Thyroid gland (tissue), 4 donors: ENCODE measurements around the gene RPTOR. TPM values are rescaled to one million over a fixed set of nuclear protein-coding genes. Genes with fewer than 3 reads are reported as not detected.

ENCODE experiments used
- DNase-seq, 2 donors: peaks; one replicate each; pipeline ENCODE4 v3.0.0-alpha.2; 2019
- H3K27ac ChIP-seq, 3 donors: fragments of 200-600 bp; sonication (generic); 1 replicate in 2 of 3; 2 replicates in 1 of 3; pipeline ENCODE4 v1.5.1; 2016 to 2019; ENCODE audit warnings: mild to moderate bottlenecking in 1 of 3, moderate library complexity in 1 of 3
- H3K27me3 ChIP-seq: fragments of 200-600 bp; sonication (generic); one replicate; pipeline ENCODE4 v1.5.1; 2019
- H3K36me3 ChIP-seq, 2 donors: fragments of 200-600 bp; sonication (generic); one replicate each; pipeline ENCODE4 v1.5.1; 2016 to 2019
- H3K4me1 ChIP-seq, 2 donors: fragments of 200-600 bp; sonication (generic); one replicate each; pipeline ENCODE4 v1.5.1; 2017 to 2019
- H3K4me3 ChIP-seq, 3 donors: fragments of 200-600 bp; sonication (generic); replicated peaks in 1 of 3; 1 replicate in 2 of 3; 2 replicates in 1 of 3; pipeline ENCODE4 v1.5.1; 2016; ENCODE audit warnings: mild to moderate bottlenecking in 1 of 3
- H3K9me3 ChIP-seq: fragments of 200-600 bp; sonication (generic); one replicate; pipeline ENCODE4 v1.5.1; 2017
- CTCF ChIP-seq, 6 experiments: fragments of 200-600 bp in 3 of 6; fragments of 450-650 bp in 3 of 6; sonication (generic) in 3 of 6; IDR thresholded peaks; one replicate each; pipeline ENCODE4 v1.5.1; 2016 to 2019; ENCODE audit warnings: antibody characterized with exemption in 6 of 6, mild to moderate bottlenecking in 2 of 6, inconsistent platforms in 1 of 6, moderate library complexity in 1 of 6
- POLR2A ChIP-seq, 2 donors: fragments of 450-650 bp; IDR thresholded peaks; one replicate each; pipeline ENCODE4 v1.6.1; 2017; ENCODE audit warnings: antibody characterized with exemption in 2 of 2, mild to moderate bottlenecking in 2 of 2, moderate library complexity in 1 of 2
- WGBS, 2 donors: methylation state at CpG; one replicate each; pipeline ENCODE4 v1.1.5; 2017; 5-methylcytosine and 5-hydroxymethylcytosine counted together
- intact Hi-C: fragments of 100-400 bp; cut with DNase I; formaldehyde crosslinking; loops from one replicate; pipeline ENCODE4 v1.15.1; 2023
- total RNA-seq, 4 donors: library from RNA; depleted of rRNA; stranded (reverse); fragments of >200 nt; gene quantifications; one replicate each; pipeline ENCODE4 v1.2.3, GENCODE V29; 2016

Gene RPTOR
- total RNA-seq, 4 donors from 2014 or later, result 24.2 to 58.1 (median 34.5) TPM

- no peak for DNase-seq
- no peaks in the 10 kb centered on the region for H3K36me3 ChIP-seq
- intact Hi-C loops, result no loop called here
- H3K4me1 ChIP-seq, result peaks cover 0 to 4% of the 10 kb centered on the region in 2 donors
- no peaks in the 10 kb centered on the region for H3K27me3 ChIP-seq
- TF ChIP-seq CTCF (IDR thresholded peaks at IDR 0.05) (no peak), POLR2A (IDR thresholded peaks at IDR 0.05) (no peak)
- H3K4me3 ChIP-seq, result no peak overlapping the region
- WGBS, 2 donors, result 96 to 98% methylated on average over 16 to 24 of the region's 24 CpGs
- H3K9me3 ChIP-seq, result no peaks in the 10 kb centered on the region
- H3K27ac ChIP-seq, result no peak overlapping the region
Measured at GRCh38 chr17:80779336-80779735, 234.7 kb downstream of the RPTOR start.

- Histone ChIP-seq H3K27ac (peak overlapping the region in 1 of 3 donors; percentile 9), H3K36me3 (no peaks in the 10 kb centered on the region), H3K27me3 (no peaks in the 10 kb centered on the region), H3K4me3 (no peak overlapping the region), H3K4me1 (peaks cover 0 to 4% of the 10 kb centered on the region in 2 donors), H3K9me3 (no peaks in the 10 kb centered on the region)
- DNase-seq, result no peak
- intact Hi-C loops, result no loop called here
- no peak for TF ChIP-seq CTCF (IDR thresholded peaks at IDR 0.05)
- TF ChIP-seq POLR2A (IDR thresholded peaks at IDR 0.05), result no peak
- WGBS, 2 donors, result 82 to 89% methylated on average over 16 of the region's 16 CpGs
Measured at GRCh38 chr17:80779961-80780380, 235.3 kb downstream of the RPTOR start.

GRCh38 chr17:80780381-80781198 lies 236.0 kb downstream of the RPTOR start:
- TF ChIP-seq CTCF (IDR thresholded peaks at IDR 0.05) (no peak), POLR2A (IDR thresholded peaks at IDR 0.05) (no peak)

GRCh38 chr17:80781211-80781610 lies 236.6 kb downstream of the RPTOR start:
- DNase-seq, result no peak
- 89% methylated on average over 13 of the region's 13 CpGs for WGBS, 2 donors
- H3K27me3 ChIP-seq, result no peaks in the 10 kb centered on the region
- H3K27ac ChIP-seq, result peak overlapping the region in 1 of 3 donors; percentile 28
- no peak overlapping the region for H3K4me3 ChIP-seq
- no peaks in the 10 kb centered on the region for H3K36me3 ChIP-seq
- intact Hi-C loops, result no loop called here
- no peaks in the 10 kb centered on the region for H3K9me3 ChIP-seq
- TF ChIP-seq POLR2A (IDR thresholded peaks at IDR 0.05) (no peak), CTCF (IDR thresholded peaks at IDR 0.05) (no peak)
- peaks cover 3 to 10% of the 10 kb centered on the region in 2 donors for H3K4me1 ChIP-seq

More at GRCh38 chr17:80780381-80781198, 236.0 kb downstream of the RPTOR start:
- Histone ChIP-seq H3K4me1 (peaks cover 0 to 5% of the 10 kb centered on the region in 2 donors), H3K9me3 (no peaks in the 10 kb centered on the region), H3K27ac (peak overlapping the region in 1 of 3 donors; percentile 9), H3K36me3 (no peaks in the 10 kb centered on the region), H3K4me3 (no peak overlapping the region), H3K27me3 (no peaks in the 10 kb centered on the region)
- no peak for DNase-seq
- intact Hi-C loops, result no loop called here
- 79% methylated on average over 19 of the region's 19 CpGs for WGBS, 2 donors

- Histone ChIP-seq H3K9me3 (no peaks in the 10 kb centered on the region), H3K36me3 (no peaks in the 10 kb centered on the region), H3K27me3 (no peaks in the 10 kb centered on the region), H3K4me1 (peaks cover 3 to 10% of the 10 kb centered on the region in 2 donors), H3K4me3 (no peak overlapping the region), H3K27ac (no peak overlapping the region)
- DNase-seq, result no peak
- intact Hi-C loops, result no loop called here
- no peak for TF ChIP-seq CTCF (IDR thresholded peaks at IDR 0.05)
- no peak for TF ChIP-seq POLR2A (IDR thresholded peaks at IDR 0.05)
- 79 to 89% methylated on average over 7 to 14 of the region's 14 CpGs for WGBS, 2 donors
Measured at GRCh38 chr17:80781807-80782277, 237.2 kb downstream of the RPTOR start.
